T-helper 17 cell (primary cell): ENCODE data around the gene ALDH1A2. TPM values are rescaled to one million over a fixed set of nuclear protein-coding genes. Genes with fewer than 3 reads are reported as not detected.

ENCODE experiments used
- ATAC-seq: fragments of 150-1000 bp; cut with Tn5 transposase; 2 replicates; pipeline ENCODE4 v1.10.0; 2021; ENCODE audit warnings: mild to moderate bottlenecking, moderate library complexity
- DNase-seq, 3 donors: peaks; one replicate each; pipeline versions ENCODE4 v3.0.0 to v3.0.0-alpha.2; 2020 to 2021
- H3K9me3 ChIP-seq: one replicate; pipeline ENCODE4 v1.7.0; 2013; ENCODE audit warnings: low read length, mild to moderate bottlenecking; ENCODE audit not compliant: control insufficient read depth, poor library complexity, severe bottlenecking
- H3K27ac Mint-ChIP-seq: one replicate; pipeline ENCODE4 v1.8.0; 2022; ENCODE audit warnings: mild to moderate bottlenecking, moderate library complexity, mixed read lengths
- H3K27me3 Mint-ChIP-seq: one replicate; pipeline ENCODE4 v1.8.0; 2022; ENCODE audit warnings: mixed read lengths
- H3K36me3 Mint-ChIP-seq: one replicate; pipeline ENCODE4 v1.8.0; 2022; ENCODE audit warnings: low read depth, mixed read lengths
- H3K4me1 Mint-ChIP-seq: one replicate; pipeline ENCODE4 v1.8.0; 2022; ENCODE audit warnings: mild to moderate bottlenecking, mixed read lengths
- H3K4me3 Mint-ChIP-seq: one replicate; pipeline ENCODE4 v1.8.0; 2022; ENCODE audit warnings: mild to moderate bottlenecking, moderate library complexity, mixed read lengths
- total RNA-seq, 4 donors: library from RNA in 2 of 4; stranded (reverse) in 2 of 4; gene quantifications; one replicate each; pipeline ENCODE4 v1.2.3 and lab custom pipeline; 2022 to 2026

The ALDH1A2 gene
- total RNA-seq, 2 donors from 2014 or later = 0.47 TPM; not detected in 1

GRCh38 chr15:57903626-57904025 lies 161.9 kb downstream of the ALDH1A2 start:
- H3K4me1 Mint-ChIP-seq = no peaks in the 10 kb centered on the region
- H3K27ac Mint-ChIP-seq = no peak overlapping the region
- ATAC-seq = no peak
- peaks cover 21% of the 10 kb centered on the region for H3K27me3 Mint-ChIP-seq
- no peak for DNase-seq
- no peak overlapping the region for H3K4me3 Mint-ChIP-seq
- H3K9me3 ChIP-seq = peaks cover 2% of the 10 kb centered on the region
- H3K36me3 Mint-ChIP-seq = no peaks in the 10 kb centered on the region

Other genes with a start within 250 kb of the ALDH1A2 start
- gene AQP9, start 72.7 kb upstream of the ALDH1A2 start, total RNA-seq = 1 to 10 TPM in 1 of 2 donors, under 1 TPM in 1; 0.78 to 3.5 TPM